Mesenchymal stem cell (in vitro differentiated cells and primary cell): ENCODE data around the gene BLOC1S3.

ENCODE experiments used
- DNase-seq: peaks from one replicate; pipeline ENCODE4 v3.0.0-alpha.2; 2013
- H2AFZ ChIP-seq: one replicate; pipeline ENCODE4 v1.6.1; 2013; ENCODE audit warnings: low read depth, mild to moderate bottlenecking, control low read depth, inconsistent platforms, low read length, moderate library complexity
- H2AK5ac ChIP-seq: 2 replicates; pipeline ENCODE4 v1.6.1; 2013; ENCODE audit warnings: low read length, moderate library complexity, mild to moderate bottlenecking, inconsistent platforms; ENCODE audit not compliant: severe bottlenecking
- H2BK120ac ChIP-seq: one replicate; pipeline ENCODE4 v1.6.1; 2013; ENCODE audit warnings: low read depth, mild to moderate bottlenecking, inconsistent platforms, low read length, moderate library complexity
- H2BK12ac ChIP-seq, 2 experiments: one replicate each; pipeline ENCODE4 v1.6.1; 2013; ENCODE audit warnings: inconsistent platforms in 2 of 2, low read length in 2 of 2, mild to moderate bottlenecking in 2 of 2, moderate library complexity in 2 of 2, control low read depth in 1 of 2
- H2BK15ac ChIP-seq: one replicate; pipeline ENCODE4 v1.6.1; 2013; ENCODE audit warnings: mild to moderate bottlenecking, low read depth, inconsistent platforms; ENCODE audit not compliant: poor library complexity, severe bottlenecking
- H2BK5ac ChIP-seq: 2 replicates; pipeline ENCODE4 v1.6.1; 2013; ENCODE audit warnings: low read depth, mild to moderate bottlenecking, low read length, control low read depth, inconsistent platforms; ENCODE audit not compliant: poor library complexity, severe bottlenecking
- H3K14ac ChIP-seq, 2 experiments: one replicate each; pipeline ENCODE4 v1.6.1; 2013; ENCODE audit warnings: inconsistent platforms in 2 of 2, low read length in 2 of 2, control low read depth in 1 of 2, mild to moderate bottlenecking in 1 of 2, moderate library complexity in 1 of 2
- H3K18ac ChIP-seq, 2 experiments: one replicate each; pipeline ENCODE4 v1.6.1; 2013; ENCODE audit warnings: inconsistent platforms in 2 of 2, low read length in 2 of 2, control low read depth in 1 of 2, low read depth in 1 of 2, mild to moderate bottlenecking in 1 of 2
- H3K23ac ChIP-seq, 2 experiments: one replicate each; pipeline ENCODE4 v1.6.1; 2013; ENCODE audit warnings: inconsistent platforms in 2 of 2, low read length in 2 of 2, mild to moderate bottlenecking in 2 of 2, moderate library complexity in 2 of 2, control low read depth in 1 of 2
- H3K27ac ChIP-seq: 2 replicates; pipeline ENCODE4 v1.5.1; 2013; ENCODE audit warnings: mild to moderate bottlenecking, moderate library complexity, low read length, control low read depth, inconsistent platforms; ENCODE audit not compliant: poor library complexity, severe bottlenecking
- H3K27me3 ChIP-seq, 2 experiments: 2 replicates each; pipeline versions ENCODE4 v1.6.1 to v1.7.0; 2013; ENCODE audit warnings: low read length in 2 of 2, mild to moderate bottlenecking in 2 of 2, moderate library complexity in 2 of 2, control low read depth in 1 of 2, inconsistent platforms in 1 of 2; ENCODE audit not compliant: control insufficient read depth in 1 of 2, insufficient read depth in 1 of 2
- H3K36me3 ChIP-seq, 2 experiments: 2 replicates each; pipeline versions ENCODE4 v1.6.1 to v1.7.0; 2013; ENCODE audit warnings: low read length in 2 of 2, control low read depth in 1 of 2, inconsistent platforms in 1 of 2, low read depth in 1 of 2, mild to moderate bottlenecking in 1 of 2; ENCODE audit not compliant: insufficient read depth in 2 of 2, control insufficient read depth in 1 of 2
- H3K4ac ChIP-seq, 2 experiments: one replicate each; pipeline ENCODE4 v1.6.1; 2013; ENCODE audit warnings: inconsistent platforms in 2 of 2, low read length in 2 of 2, mild to moderate bottlenecking in 2 of 2, moderate library complexity in 2 of 2, control low read depth in 1 of 2, low read depth in 1 of 2
- H3K4me1 ChIP-seq: 2 replicates; pipeline ENCODE4 v1.6.1; 2013; ENCODE audit warnings: low read depth, low read length, control low read depth; ENCODE audit not compliant: control insufficient read depth, insufficient read depth
- H3K4me2 ChIP-seq: 2 replicates; pipeline ENCODE4 v1.6.1; 2013; ENCODE audit warnings: low read length, mild to moderate bottlenecking, inconsistent platforms; ENCODE audit not compliant: poor library complexity, severe bottlenecking
- H3K4me3 ChIP-seq, 2 experiments: 2 replicates each; pipeline versions ENCODE4 v1.5.1 to v1.7.0; 2013; ENCODE audit warnings: low read length in 2 of 2, mild to moderate bottlenecking in 2 of 2, control low read depth in 1 of 2, low read depth in 1 of 2; ENCODE audit not compliant: insufficient read depth in 1 of 2
- H3K79me1 ChIP-seq: replicated peaks from 2 replicates; pipeline ENCODE4 v1.6.1; 2013; ENCODE audit warnings: mild to moderate bottlenecking, control low read depth, low read length, inconsistent platforms; ENCODE audit not compliant: poor library complexity, severe bottlenecking
- H3K9ac ChIP-seq: 2 replicates; pipeline ENCODE4 v1.7.0; 2013; ENCODE audit warnings: mild to moderate bottlenecking, low read length, moderate library complexity
- H3K9me3 ChIP-seq: 2 replicates; pipeline ENCODE4 v1.7.0; 2013; ENCODE audit warnings: mild to moderate bottlenecking, low read length; ENCODE audit not compliant: control insufficient read depth
- H4K8ac ChIP-seq: one replicate; pipeline ENCODE4 v1.6.1; 2013; ENCODE audit warnings: inconsistent platforms, mild to moderate bottlenecking, low read length, moderate library complexity
- H4K91ac ChIP-seq: one replicate; pipeline ENCODE4 v1.6.1; 2013; ENCODE audit warnings: mild to moderate bottlenecking, low read length, inconsistent platforms
- WGBS: methylation state at CpG from one replicate; pipeline ENCODE4 v1.1.7; 2013; ENCODE audit warnings: mixed read lengths; 5-methylcytosine and 5-hydroxymethylcytosine counted together

The BLOC1S3 gene

DNA sequence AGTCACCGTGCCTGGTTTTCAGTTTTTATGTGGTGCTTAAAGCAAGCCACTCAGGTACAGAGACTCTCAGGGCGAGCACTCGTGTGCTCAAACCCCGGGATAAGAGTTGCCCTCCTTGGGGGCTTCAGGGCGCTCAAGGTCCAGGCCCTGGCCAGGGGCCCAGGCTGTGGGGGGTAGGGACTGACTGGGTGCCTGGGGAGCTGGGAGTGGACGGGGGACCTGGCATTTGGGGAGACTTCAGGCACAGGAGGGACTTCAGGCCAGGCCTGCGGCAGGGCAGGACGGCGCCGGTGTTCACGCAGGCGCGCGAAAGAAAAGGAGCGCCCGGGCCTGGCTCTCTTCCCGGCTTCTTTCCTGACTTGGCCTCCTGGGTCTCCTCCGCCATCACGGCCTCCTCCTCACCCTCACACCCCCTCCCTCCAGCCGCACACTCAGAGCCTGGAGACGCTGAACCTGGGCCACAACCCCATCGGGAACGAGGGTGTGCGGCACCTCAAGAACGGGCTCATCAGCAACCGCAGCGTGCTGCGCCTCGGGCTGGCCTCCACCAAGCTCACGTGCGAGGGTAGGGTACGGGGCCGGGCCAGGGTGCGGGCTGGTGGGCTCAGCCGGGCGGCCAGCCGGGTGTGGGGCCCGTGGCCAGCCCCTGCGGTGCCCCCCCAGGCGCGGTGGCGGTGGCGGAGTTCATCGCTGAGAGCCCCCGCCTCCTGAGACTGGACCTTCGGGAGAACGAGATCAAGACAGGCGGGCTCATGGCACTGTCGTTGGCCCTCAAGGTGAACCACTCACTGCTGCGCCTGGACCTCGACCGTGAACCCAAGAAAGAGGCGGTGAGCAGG, 33.9 kb upstream of the BLOC1S3 start:
- no peak overlapping the region for H3K4me2 ChIP-seq
- H3K36me3 ChIP-seq, result peaks cover 52 to 91% of the 10 kb centered on the region in 2 experiments
- H2AFZ ChIP-seq, result no peak overlapping the region
- no peak overlapping the region for H3K9ac ChIP-seq
- H2AK5ac ChIP-seq, result no peak overlapping the region
- no peak overlapping the region for H2BK120ac ChIP-seq
- H3K4me3 ChIP-seq, result no peak overlapping the region
- H3K14ac ChIP-seq, result no peak overlapping the region
- no peak overlapping the region for H3K4ac ChIP-seq
- no peak overlapping the region for H4K91ac ChIP-seq
- no peaks in the 10 kb centered on the region for H3K4me1 ChIP-seq
- no peak overlapping the region for H2BK5ac ChIP-seq
- H3K27me3 ChIP-seq, result no peaks in the 10 kb centered on the region
- WGBS, result 98% methylated on average over 52 of the region's 53 CpGs
- no peak overlapping the region for H4K8ac ChIP-seq
- H2BK15ac ChIP-seq, result no peak overlapping the region
- no peak overlapping the region for H3K23ac ChIP-seq
- DNase-seq, result no peak
- peak overlapping the region in 1 of 2 experiments; percentile 40 for H2BK12ac ChIP-seq
- H3K79me1 ChIP-seq, result peaks cover 38% of the 10 kb centered on the region
- no peak overlapping the region for H3K27ac ChIP-seq
- H3K18ac ChIP-seq, result no peak overlapping the region
- no peaks in the 10 kb centered on the region for H3K9me3 ChIP-seq

DNA sequence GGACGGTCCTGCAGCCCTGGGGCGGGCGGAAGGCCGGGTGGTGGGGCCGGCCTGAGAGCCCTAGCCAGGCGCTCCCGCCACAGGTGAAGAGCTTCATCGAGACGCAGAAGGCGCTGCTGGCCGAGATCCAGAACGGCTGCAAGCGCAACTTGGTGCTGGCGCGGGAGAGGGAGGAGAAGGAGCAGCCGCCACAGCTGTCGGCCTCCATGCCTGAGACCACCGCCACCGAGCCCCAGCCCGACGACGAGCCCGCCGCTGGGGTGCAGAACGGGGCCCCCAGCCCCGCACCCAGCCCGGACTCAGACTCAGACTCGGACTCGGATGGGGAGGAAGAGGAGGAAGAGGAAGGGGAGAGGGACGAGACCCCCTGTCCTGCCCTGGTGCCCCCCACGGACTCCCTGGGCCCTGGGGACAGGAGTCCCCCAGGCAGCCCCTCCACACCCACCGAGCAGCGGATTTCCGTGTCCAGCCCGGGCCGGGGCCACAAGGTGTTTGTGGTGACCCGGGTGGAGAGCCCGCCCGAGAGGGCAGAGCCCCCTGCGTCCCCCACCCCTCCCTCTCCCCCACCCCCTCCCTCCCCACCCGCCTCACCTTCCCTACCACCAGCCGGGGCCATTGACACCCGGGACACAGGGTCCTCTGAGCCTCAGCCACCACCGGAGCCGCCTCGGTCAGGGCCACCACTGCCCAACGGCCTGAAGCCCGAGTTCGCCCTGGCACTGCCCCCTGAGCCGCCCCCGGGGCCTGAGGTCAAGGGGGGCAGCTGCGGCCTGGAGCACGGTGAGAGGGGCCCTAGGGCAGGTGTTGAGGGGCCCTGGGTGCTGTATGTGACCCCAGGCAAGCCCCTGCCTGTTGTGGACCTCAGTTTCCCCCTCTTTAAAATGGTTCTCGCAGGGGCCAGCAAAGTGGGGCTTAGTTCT, 33.1 kb upstream of the BLOC1S3 start:
- Histone ChIP-seq H2BK120ac (no peak overlapping the region), H2BK15ac (no peak overlapping the region), H3K4me1 (no peaks in the 10 kb centered on the region), H3K36me3 (peaks cover 56 to 91% of the 10 kb centered on the region in 2 experiments), H2AK5ac (no peak overlapping the region), H3K14ac (no peak overlapping the region), H3K18ac (no peak overlapping the region), H3K23ac (no peak overlapping the region), H2BK5ac (no peak overlapping the region), H3K27me3 (no peaks in the 10 kb centered on the region), H3K4ac (no peak overlapping the region), H3K9ac (no peak overlapping the region), H3K4me3 (no peak overlapping the region), H3K79me1 (peaks cover 30% of the 10 kb centered on the region), H3K4me2 (no peak overlapping the region), H4K8ac (no peak overlapping the region), H2BK12ac (peak overlapping the region in 1 of 2 experiments; percentile 40), H3K27ac (no peak overlapping the region), H3K9me3 (peaks cover 2% of the 10 kb centered on the region), H4K91ac (no peak overlapping the region), H2AFZ (no peak overlapping the region)
- WGBS, result 95% methylated on average over 28 of the region's 54 CpGs
- DNase-seq, result no peak

DNA sequence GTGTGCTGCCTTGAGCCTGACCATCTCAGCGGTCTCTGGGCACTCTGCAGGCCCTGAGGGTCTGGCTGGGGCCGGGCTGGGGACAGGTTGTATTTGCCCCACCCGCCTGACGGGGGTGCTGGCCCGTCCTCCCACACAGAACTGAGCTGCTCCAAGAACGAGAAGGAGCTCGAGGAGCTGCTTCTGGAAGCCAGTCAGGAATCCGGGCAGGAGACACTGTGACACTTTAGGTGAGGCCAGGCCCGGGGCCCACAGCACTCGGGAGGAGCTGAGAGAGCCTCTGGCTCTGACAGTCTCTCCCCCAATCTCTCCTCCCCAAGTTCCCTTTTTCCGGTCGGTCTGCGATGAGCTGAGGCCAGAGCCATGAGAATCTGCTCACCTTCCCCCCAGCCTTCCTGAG, 32.3 kb upstream of the BLOC1S3 start:
- Histone ChIP-seq H3K79me1 (peaks cover 24% of the 10 kb centered on the region), H3K9me3 (peaks cover 2% of the 10 kb centered on the region), H3K4ac (no peak overlapping the region), H2BK15ac (no peak overlapping the region), H4K8ac (peak overlapping the region; percentile 5), H2BK12ac (no peak overlapping the region), H3K27ac (no peak overlapping the region), H3K14ac (no peak overlapping the region), H3K23ac (peak overlapping the region in 1 of 2 experiments; percentile 47), H2AK5ac (no peak overlapping the region), H3K9ac (no peak overlapping the region), H3K4me2 (no peak overlapping the region), H3K4me1 (peaks cover 2% of the 10 kb centered on the region), H2BK5ac (no peak overlapping the region), H3K4me3 (no peak overlapping the region), H3K27me3 (no peaks in the 10 kb centered on the region), H3K36me3 (peaks cover 53 to 88% of the 10 kb centered on the region in 2 experiments), H2BK120ac (no peak overlapping the region), H4K91ac (no peak overlapping the region), H2AFZ (no peak overlapping the region), H3K18ac (no peak overlapping the region)
- WGBS, result 68% methylated on average over 12 of the region's 13 CpGs
- DNase-seq, result no peak

DNA sequence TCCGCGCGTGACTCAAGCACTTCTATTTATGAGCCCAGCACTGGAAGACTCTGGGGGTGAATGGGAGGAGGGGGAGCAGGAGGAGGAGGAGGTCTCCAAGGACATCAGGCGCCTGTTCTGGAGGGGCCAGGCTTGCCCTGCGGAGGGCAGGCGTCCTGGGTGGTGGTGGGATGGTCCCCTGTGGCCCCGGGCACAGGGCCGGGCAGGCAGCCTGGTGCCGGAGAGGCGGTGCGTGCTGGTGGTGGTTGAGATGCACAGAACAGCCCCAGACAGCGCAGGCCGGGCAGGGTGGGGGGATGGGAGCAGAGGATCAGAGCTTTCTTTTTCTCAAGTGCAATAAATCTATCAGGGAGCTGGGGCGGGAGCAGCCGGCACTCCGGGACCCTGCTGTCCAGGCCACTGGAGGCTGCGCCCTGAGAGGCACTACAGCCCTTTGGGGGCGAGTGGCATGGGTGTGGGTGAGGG, 31.8 kb upstream of the BLOC1S3 start:
- Histone ChIP-seq H3K27ac (no peak overlapping the region), H3K4ac (no peak overlapping the region), H3K9me3 (peaks cover 2% of the 10 kb centered on the region), H3K23ac (peak overlapping the region in 1 of 2 experiments; percentile 47), H3K18ac (no peak overlapping the region), H4K91ac (no peak overlapping the region), H2BK12ac (no peak overlapping the region), H2AK5ac (no peak overlapping the region), H2AFZ (no peak overlapping the region), H3K9ac (no peak overlapping the region), H2BK5ac (no peak overlapping the region), H3K14ac (no peak overlapping the region), H3K4me2 (no peak overlapping the region), H3K79me1 (peaks cover 19% of the 10 kb centered on the region), H3K36me3 (peaks cover 49 to 84% of the 10 kb centered on the region in 2 experiments), H2BK15ac (no peak overlapping the region), H2BK120ac (no peak overlapping the region), H3K4me3 (no peak overlapping the region), H4K8ac (peak overlapping the region; percentile 5), H3K27me3 (peaks cover 0 to 4% of the 10 kb centered on the region in 2 experiments), H3K4me1 (peaks cover 2% of the 10 kb centered on the region)
- WGBS, result 72% methylated on average over 17 of the region's 18 CpGs
- DNase-seq, result no peak
